GM10266 (cell line): ENCODE measurements around the gene SYNC.

Experiments used
- DNase-seq: peaks from one replicate; pipeline ENCODE4 v3.0.0; 2012; ENCODE audit errors: extremely low spot score
- TF ChIP-seq, protein P1 (sequence below): IDR thresholded peaks from 2 replicates; pipeline ENCODE4 v1.5.1; 2012; ENCODE audit warnings: mild to moderate bottlenecking, low read depth; ENCODE audit not compliant: control insufficient read depth, insufficient read depth; ENCODE audit errors: missing control alignments

Gene SYNC

DNA sequence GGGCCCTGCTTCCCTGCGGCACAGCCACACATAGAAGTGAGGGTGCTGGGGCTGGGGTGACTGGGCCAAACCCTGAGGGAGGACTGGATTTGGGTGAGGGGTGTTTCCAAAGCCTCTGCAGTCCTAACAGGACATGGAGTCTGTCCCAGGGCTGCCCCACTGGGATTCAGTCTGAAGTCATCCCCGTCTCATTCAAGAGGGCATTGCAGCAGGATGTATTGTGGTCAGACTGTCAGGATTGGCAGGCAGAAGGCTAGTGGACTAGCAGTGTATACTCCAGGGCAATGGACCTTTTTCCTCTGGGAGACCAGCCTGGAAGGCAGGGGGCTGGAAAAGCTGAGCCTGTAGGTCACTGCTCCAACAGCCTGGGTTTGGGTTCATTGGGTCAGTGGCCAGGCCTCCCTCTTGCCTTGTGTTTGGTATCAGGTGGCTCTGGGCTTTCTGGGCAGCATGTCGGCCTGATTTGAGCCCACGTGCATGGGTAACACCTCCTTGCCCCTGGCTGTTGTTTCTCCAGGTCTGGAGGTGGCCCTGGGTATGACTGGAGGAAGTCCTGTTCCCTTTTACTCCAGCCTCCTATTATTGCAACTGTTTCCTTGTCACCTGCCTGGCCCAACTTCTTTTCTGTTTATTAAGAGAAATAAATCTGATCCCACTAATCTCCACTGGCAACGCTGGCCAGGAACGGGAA lies 41.0 kb upstream of the SYNC start:
- DNase-seq = no peak
- TF ChIP-seq, protein P1, sequence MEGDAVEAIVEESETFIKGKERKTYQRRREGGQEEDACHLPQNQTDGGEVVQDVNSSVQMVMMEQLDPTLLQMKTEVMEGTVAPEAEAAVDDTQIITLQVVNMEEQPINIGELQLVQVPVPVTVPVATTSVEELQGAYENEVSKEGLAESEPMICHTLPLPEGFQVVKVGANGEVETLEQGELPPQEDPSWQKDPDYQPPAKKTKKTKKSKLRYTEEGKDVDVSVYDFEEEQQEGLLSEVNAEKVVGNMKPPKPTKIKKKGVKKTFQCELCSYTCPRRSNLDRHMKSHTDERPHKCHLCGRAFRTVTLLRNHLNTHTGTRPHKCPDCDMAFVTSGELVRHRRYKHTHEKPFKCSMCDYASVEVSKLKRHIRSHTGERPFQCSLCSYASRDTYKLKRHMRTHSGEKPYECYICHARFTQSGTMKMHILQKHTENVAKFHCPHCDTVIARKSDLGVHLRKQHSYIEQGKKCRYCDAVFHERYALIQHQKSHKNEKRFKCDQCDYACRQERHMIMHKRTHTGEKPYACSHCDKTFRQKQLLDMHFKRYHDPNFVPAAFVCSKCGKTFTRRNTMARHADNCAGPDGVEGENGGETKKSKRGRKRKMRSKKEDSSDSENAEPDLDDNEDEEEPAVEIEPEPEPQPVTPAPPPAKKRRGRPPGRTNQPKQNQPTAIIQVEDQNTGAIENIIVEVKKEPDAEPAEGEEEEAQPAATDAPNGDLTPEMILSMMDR = no peak

DNA sequence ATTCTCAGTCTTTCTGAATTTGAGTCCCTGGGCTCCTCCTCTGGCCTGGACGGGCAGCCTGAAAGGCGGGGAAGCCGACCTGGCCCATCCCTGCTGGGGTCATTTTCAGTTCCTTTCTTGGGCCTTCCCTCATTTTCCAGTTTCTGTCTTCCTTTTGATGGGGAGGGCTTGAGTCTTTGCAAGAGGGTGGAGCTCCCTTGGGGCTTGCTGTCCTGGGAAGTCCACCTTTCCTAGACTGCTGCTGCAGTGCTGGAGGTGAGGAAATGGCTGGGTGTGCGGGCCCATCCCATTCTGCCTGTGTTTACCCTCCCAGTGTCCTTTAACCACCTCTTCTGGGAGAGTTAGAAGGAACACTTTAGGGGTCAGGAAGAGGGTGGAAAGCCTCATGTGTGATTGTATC lies 40.4 kb upstream of the SYNC start:
- TF ChIP-seq, protein P1 = no peak
- no peak for DNase-seq

GRCh38 chr1:32742199-32742947 lies 39.8 kb upstream of the SYNC start:
- DNase-seq = no peak
- TF ChIP-seq, protein P1 = no peak

DNA sequence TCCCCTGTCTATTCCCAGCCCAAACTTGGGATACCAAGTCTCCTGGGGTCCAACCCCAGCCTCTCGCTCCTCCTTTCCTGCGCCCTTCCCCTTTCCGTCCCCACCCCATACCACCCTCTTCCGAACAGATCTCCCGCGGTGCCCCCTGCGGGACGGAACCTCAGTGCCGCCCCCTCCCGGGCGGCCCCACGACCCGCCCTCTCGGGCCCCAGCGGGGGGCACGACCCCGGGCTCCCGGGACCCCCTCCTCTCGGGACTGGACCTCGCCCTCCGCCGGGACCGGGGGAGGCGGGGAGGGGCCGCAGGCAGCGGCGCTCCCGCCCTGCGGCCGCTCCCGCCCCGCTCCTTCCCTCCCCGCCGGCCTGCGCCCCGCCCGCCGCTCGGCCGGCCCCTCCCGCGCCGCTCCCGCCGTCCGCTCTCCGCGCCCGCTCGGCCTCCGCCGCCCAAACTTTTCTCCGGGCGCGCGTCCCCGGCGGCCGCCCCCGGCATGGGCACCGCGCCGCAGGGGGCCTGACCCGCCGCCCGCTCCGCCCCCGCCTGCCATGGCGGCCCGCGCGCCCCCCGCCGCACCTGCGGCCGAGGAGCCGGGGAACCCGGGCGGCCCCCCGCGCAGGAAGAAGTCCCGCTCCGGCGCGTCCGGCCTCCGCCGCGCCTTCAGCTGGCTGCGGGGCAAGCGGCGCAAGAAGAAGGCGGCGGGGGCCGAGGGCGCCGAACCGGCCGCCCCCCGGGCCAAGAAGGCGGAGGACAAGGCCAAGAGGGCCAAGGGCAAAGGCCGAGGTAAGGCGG lies 39.0 kb upstream of the SYNC start:
- TF ChIP-seq, protein P1 = no peak

DNA sequence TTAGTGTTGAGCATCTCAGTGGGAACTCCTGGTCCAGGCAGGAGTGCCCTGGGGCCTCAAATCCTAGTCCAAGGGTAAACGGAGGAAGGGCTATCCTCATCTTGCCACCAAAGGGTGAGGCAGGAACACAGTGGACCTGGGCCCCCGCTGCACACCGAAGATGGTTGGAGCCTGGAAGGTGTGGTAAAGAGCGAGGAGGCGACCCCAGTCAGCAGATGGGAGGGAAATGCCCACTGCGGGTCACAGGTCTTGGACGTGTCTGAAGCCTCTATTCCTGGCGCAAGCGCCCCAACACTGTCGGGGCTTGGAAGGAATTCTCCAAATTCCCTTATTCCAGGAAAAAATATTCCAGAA lies 38.5 kb upstream of the SYNC start:
- TF ChIP-seq, protein P1 = no peak
- no peak for DNase-seq

More for the DNA sequence above, 39.0 kb upstream of the SYNC start:
- DNase-seq = peak; percentile 83

DNA sequence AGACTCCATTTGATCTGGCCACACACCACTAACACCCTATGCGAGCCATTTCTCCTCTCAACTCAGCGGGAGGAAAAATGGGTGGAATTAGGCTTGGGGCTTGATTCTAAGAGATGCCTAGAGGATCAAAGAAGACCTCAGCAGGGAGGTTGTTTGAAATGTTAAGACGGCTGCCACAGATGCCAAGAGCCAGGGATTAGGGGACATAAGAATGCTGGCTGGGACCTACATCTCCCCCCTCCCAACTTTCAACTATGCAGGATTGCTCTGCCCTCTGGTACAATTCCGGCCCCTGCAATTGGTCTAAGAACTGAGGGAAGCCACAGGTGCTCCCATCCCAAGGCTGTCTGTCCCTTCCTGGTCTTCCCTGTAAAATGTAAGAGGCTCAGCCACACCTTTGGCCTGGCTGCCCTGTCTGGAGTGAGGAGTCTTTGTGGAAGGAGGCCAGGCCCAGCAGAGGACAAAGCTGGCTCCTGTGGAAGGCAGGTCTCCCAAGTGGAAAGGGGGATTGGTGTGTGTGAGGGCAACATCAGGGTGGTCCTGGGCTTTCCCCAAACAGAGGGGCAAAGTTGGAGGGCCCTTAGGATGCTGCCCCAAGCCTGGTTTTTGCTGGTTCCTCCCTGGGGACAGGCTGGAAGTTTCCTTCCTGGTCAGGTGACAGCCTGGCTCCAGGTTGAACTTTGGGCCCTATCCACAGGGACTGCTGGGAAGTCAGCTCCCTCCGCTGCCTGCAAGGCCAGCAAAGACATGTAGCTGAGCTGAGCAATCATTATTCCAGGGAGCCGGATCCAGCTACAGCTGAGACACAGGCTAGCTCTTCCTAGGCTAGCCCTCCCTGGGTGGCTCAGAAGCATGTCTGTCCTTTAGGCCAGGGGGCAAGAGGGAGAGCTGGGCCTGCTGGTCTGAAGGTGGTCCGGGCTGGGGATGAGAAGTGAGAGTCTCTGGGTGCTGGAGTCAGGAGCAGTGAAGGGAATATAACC lies 34.5 kb upstream of the SYNC start:
- DNase-seq = no peak
- TF ChIP-seq, protein P1 = no peak
